Stimulated activated CD8-positive, alpha-beta memory T cell treated with anti-CD3 and anti-CD28 coated beads, Interleukin-2, amount 100 ng/mL, for 1 hour (primary cell): Measurements from ENCODE around the gene RARA.
A peak's percentile ranks its signal among the peaks of the same experiment; 100 is the strongest.

Experiments used
- DNase-seq, 2 donors: peaks; one replicate each; pipeline ENCODE4 v3.0.0-alpha.2; 2020; ENCODE audit warnings: low read depth in 2 of 2

The RARA gene

GRCh38 chr17:40309031-40309948, at the start of gene RARA:
Gene RARA (plus strand): TSS chr17:40309180. CDS start chr17:40331219, 22,039 bp downstream.
- no peak for DNase-seq

- DNase-seq = no peak
Observed at GRCh38 chr17:40259505-40259904, 49.5 kb upstream of the RARA start.

- no peak for DNase-seq
Observed at GRCh38 chr17:40260528-40260927, 48.5 kb upstream of the RARA start.

- DNase-seq = no peak
Observed at GRCh38 chr17:40264458-40265185, 44.4 kb upstream of the RARA start.

- DNase-seq = no peak
Observed at GRCh38 chr17:40265337-40265736, 43.6 kb upstream of the RARA start.

- DNase-seq = no peak
Observed at GRCh38 chr17:40266882-40267281, 42.1 kb upstream of the RARA start.

GRCh38 chr17:40268141-40268712, 40.8 kb upstream of the RARA start:
- DNase-seq = no peak

- no peak for DNase-seq
Observed at GRCh38 chr17:40278414-40278813, 30.6 kb upstream of the RARA start.

GRCh38 chr17:40279402-40279801, 29.6 kb upstream of the RARA start:
- DNase-seq = no peak

GRCh38 chr17:40281663-40282062, 27.3 kb upstream of the RARA start:
- DNase-seq = no peak

GRCh38 chr17:40283662-40284061, 25.3 kb upstream of the RARA start:
- no peak for DNase-seq

GRCh38 chr17:40284085-40284713, 24.8 kb upstream of the RARA start:
- no peak for DNase-seq

GRCh38 chr17:40286473-40286872, 22.5 kb upstream of the RARA start:
- DNase-seq = no peak

GRCh38 chr17:40287159-40287493, 21.9 kb upstream of the RARA start:
- no peak for DNase-seq

GRCh38 chr17:40287494-40288369, 21.2 kb upstream of the RARA start, which contains the start of gene CDC6:
Gene CDC6 (plus strand): TSS chr17:40287879. CDS start chr17:40289421, 1,542 bp downstream.
- DNase-seq = peak; percentile 95 to 97

GRCh38 chr17:40290629-40291280, 18.2 kb upstream of the RARA start:
- no peak for DNase-seq

- DNase-seq = no peak
Observed at GRCh38 chr17:40291281-40291664, 17.7 kb upstream of the RARA start.

GRCh38 chr17:40293363-40293762, 15.6 kb upstream of the RARA start:
- DNase-seq = no peak

- no peak for DNase-seq
Observed at GRCh38 chr17:40295488-40296436, 13.2 kb upstream of the RARA start.
